NCI-H2107 treated with DMSO at 0.1 percent for 48 hours (cell line): Measurements from ENCODE around the gene MAP3K6.
"Not testable (repeated sequence)": the region's sequence is repeated elsewhere in the genome, so short reads cannot be mapped to it uniquely, and the experiment has no call there.

Experiments used
- DNase-seq: peaks from one replicate; lab custom pipeline; 2025; ENCODE audit not compliant: unreplicated experiment; lab: John Stamatoyannopoulos, UW

MAP3K6 gene

GRCh38 chr1:27395441-27396195, 28.9 kb upstream of the MAP3K6 start:
- peak; percentile 82 for DNase-seq

- DNase-seq = no peak
These were observed 28.2 kb upstream of the MAP3K6 start for GRCh38 chr1:27394925-27395324.

- no peak for DNase-seq
These were observed 27.5 kb upstream of the MAP3K6 start for GRCh38 chr1:27394282-27394658.

GRCh38 chr1:27393641-27394281, 27.0 kb upstream of the MAP3K6 start:
- no peak for DNase-seq

GRCh38 chr1:27392778-27393635, 26.2 kb upstream of the MAP3K6 start:
- DNase-seq = no peak

GRCh38 chr1:27392096-27392777, 25.5 kb upstream of the MAP3K6 start, which contains the start of gene GPR3:
TSS of gene GPR3 (plus strand) at chr1:27392622. CDS start at chr1:27393799, 1,177 bp downstream.
- DNase-seq = peak; percentile 66

- DNase-seq = peak; percentile 25
These were observed 24.8 kb upstream of the MAP3K6 start for GRCh38 chr1:27391511-27392095.

GRCh38 chr1:27388337-27389005, 21.7 kb upstream of the MAP3K6 start:
- DNase-seq = peak; percentile 64

GRCh38 chr1:27384797-27385196, 18.0 kb upstream of the MAP3K6 start:
- DNase-seq = not testable (repeated sequence)

- no peak for DNase-seq
These were observed 16.9 kb upstream of the MAP3K6 start for GRCh38 chr1:27383661-27384060.

- no peak for DNase-seq
These were observed 16.4 kb upstream of the MAP3K6 start, which contains the start of gene CD164L2 for GRCh38 chr1:27383039-27383605. TSS of gene CD164L2 (minus strand) at chr1:27383333. CDS start at chr1:27383239, 94 bp downstream.

- no peak for DNase-seq
These were observed 15.4 kb upstream of the MAP3K6 start for GRCh38 chr1:27381969-27382762.

- DNase-seq = no peak
These were observed 14.3 kb upstream of the MAP3K6 start for GRCh38 chr1:27380766-27381733.

GRCh38 chr1:27380224-27380623, 13.5 kb upstream of the MAP3K6 start:
- no peak for DNase-seq

- no peak for DNase-seq
These were observed 12.9 kb upstream of the MAP3K6 start for GRCh38 chr1:27379564-27380122.

- no peak for DNase-seq
These were observed 11.2 kb upstream of the MAP3K6 start for GRCh38 chr1:27377760-27378495.
